Measurements from ENCODE around the gene QRSL1.
"Not testable (repeated sequence)": the region's sequence is repeated elsewhere in the genome, so short reads cannot be mapped to it uniquely, and the experiment has no call there.

The QRSL1 gene

GRCh38 chr6:106684011-106684410 lies 54.6 kb downstream of the QRSL1 start:
- no peak for DNase-seq

GRCh38 chr6:106685833-106686232 lies 56.5 kb downstream of the QRSL1 start:
- no peak for DNase-seq

DNA sequence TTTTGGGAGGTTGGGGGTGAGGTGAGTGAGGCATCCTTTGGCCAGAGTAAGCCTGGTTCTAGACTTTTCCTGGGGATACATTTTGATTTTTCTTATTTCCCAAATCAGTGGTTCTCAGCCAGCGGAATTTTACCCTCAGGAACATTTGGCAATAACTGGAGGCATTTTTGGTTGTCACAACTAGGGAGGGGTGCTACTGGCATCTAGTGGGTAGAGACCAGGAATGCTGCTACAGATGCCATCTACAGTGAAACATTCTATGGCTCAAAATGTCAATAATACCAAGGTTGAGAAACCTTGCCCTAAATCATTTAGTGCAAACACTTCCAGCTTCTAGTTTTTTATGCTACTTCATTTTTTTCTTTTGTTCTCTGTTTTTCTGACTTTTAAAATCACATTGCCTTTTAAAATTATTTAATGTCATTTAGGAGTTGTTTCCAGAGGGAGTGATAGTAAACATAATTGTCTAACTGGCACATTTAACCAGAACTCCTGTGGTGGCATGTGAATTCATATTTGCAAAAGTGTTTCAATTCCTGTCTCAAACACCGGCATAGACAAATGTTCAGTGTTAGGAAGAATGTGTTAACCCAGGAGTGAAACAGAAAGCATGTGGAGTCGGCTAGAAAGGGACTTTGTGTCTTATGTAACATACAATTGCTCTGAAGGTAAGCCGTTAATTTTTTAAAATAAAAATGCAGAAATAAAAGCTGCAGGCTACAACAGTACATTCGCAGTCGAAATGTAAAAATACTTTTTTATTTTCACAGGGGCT lies 59.0 kb downstream of the QRSL1 start:
- no peak for DNase-seq

DNA sequence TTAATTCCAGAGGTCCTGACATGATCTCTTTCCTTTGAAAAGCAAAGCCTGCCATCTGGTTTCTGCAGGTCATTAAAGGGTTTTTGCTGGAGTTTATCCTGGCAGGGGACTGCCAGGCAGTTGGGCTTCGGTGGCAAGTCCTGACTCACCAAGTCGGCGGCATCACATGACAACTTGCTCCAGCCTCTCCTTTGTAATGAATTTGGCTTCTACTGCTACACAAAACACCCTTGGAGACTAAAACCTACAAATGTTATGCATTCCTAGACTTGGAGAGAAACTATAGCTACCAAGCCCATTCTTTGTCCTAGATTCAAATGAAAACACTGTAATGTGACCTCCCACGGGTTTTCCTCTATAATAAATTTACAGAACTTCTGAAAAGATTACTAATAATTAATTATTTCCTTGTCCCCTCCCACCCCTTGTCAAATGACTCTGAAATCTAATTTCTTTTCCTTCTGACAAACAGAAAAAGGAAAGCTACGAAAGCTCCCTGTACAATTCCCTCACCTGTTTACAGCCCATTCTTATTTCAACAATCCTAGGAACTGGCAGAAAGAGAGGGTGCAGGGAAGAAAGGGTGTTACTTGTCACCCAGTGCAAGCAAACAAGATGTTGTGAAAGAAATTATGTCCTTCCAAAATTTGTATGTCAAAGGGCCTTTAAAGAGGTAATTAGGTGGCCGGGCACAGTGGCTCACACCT lies 62.9 kb downstream of the QRSL1 start:
- DNase-seq, result no peak

GRCh38 chr6:106692819-106693208 lies 63.4 kb downstream of the QRSL1 start:
- DNase-seq, result no peak

DNA sequence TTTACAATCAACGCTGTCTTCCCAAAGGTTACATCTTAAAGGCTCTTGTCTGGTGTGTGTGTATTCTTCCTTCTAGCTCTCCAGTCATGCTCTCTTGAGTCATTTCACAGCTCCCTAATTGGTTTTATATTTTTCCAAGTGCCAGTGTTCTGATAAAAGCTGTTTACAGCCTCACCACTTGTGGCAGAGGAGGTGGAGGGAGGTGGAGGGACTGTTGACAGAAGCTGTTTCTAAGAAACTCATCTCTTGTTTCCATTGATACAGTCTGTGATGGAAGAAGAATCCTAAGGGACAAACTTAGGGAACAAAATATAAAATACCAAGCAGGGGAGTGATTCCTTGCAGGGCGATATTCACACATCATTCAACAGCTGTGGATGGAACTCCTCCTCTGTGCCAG lies 64.0 kb downstream of the QRSL1 start:
- DNase-seq, result no peak

GRCh38 chr6:106694343-106694742 lies 65.0 kb downstream of the QRSL1 start:
- DNase-seq, result no peak

DNA sequence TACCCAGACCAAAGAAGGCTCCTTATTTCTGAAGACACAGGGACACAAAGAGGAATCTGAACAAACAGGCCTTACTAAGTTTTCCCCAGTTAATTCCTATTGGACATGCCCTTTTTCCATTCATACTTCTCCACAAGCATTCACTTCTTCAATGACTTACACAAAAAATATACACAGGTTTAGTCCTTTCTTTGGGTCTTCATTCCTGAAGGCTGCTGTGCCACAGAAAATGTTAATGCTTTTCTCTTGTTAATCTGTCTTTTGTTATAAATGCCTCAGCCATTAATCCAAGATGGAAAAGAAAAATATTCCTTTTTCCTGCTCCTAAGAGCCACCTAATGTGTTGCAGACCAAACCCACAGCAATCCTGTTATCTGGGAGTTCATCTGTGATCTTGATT lies 71.2 kb downstream of the QRSL1 start:
- DNase-seq, result no peak

DNA sequence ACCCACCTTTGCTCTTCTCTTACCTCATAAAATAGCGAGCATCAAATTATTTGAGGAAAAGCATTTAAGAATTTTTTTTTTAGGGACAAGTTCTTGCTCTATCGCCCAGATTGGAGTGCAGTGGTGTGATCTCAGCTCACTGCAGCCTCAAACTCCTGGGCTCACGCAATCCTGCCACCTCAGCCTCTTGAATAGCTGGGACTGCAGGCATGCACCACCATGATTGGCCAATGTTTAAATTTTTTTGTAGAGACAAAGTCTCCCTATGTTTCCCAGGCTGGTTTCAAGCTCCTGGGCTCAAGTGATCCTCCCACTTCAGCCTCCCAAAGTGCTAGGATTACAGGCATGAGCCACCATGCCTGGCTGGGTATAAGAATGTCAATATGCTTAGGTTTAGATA lies 71.8 kb downstream of the QRSL1 start:
- DNase-seq, result not testable (repeated sequence)

GRCh38 chr6:106702046-106702445 lies 72.7 kb downstream of the QRSL1 start:
- no peak for DNase-seq

GRCh38 chr6:106702451-106703110 lies 73.2 kb downstream of the QRSL1 start:
- no peak for DNase-seq

DNA sequence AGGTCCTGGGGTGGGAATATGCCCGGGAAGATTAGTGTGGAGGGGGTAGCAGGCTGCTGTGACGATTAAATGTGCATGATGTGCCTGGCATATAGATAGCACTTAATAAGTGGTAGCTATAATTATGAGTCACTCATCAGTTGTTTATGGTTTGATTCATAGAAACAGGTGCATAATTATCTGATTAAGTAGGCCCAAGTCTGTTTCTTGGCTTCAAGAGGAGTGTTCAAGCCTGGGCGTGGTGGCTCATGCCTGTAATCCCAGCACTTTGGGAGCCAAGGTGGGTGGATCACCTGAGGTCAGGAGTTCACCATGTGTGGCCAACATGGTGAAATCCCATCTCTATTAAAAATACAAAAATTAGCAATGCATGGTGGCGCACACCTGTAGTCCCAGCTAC lies 74.9 kb downstream of the QRSL1 start:
- no peak for DNase-seq

- no peak for DNase-seq
These were observed 75.8 kb downstream of the QRSL1 start for GRCh38 chr6:106705156-106705555.

DNA sequence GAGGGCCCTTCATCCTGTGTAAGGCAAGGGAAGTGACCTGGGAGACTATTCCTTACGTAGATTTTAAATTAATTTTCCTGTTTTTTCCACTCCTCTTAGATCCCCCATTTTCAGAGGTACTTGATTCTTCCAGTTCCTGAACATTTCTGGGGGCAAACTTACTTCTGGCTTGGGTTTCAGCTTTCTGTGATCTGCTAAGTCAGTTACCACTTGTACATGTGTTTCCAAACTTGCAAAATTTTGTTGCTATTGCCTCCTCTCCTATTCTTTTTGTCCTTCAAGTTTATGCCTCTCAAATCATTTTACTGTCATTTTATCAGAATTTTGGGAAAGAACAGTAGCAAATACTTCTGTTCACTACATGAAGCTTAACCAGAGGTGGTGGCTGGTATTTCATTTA lies 81.2 kb downstream of the QRSL1 start:
- DNase-seq, result no peak

GRCh38 chr6:106714281-106714680 lies 84.9 kb downstream of the QRSL1 start:
- DNase-seq, result no peak

- no peak for DNase-seq
These were observed 86.5 kb downstream of the QRSL1 start for GRCh38 chr6:106715922-106716321.

- no peak for DNase-seq
These were observed 87.6 kb downstream of the QRSL1 start for GRCh38 chr6:106716966-106717365.
